H9 (cell line): ENCODE results near the gene SMU1. TPM values are rescaled to one million over a fixed set of nuclear protein-coding genes. Genes with fewer than 3 reads are reported as not detected.

Experiments
- DNase-seq: peaks from one replicate; pipeline ENCODE4 v3.0.0-alpha.2; 2017
- H2AFZ ChIP-seq: one replicate; pipeline ENCODE4 v1.6.1; 2013; ENCODE audit warnings: mild to moderate bottlenecking, low read length, control low read depth, moderate library complexity
- H2AK5ac ChIP-seq: 2 replicates; pipeline ENCODE4 v1.6.1; 2013; ENCODE audit warnings: low read length, control low read depth, mixed read lengths; ENCODE audit not compliant: insufficient read length
- H2BK120ac ChIP-seq: one replicate; pipeline ENCODE4 v1.6.1; 2013; ENCODE audit warnings: low read depth, mild to moderate bottlenecking, low read length, control low read depth, inconsistent platforms; ENCODE audit not compliant: poor library complexity, severe bottlenecking
- H2BK12ac ChIP-seq: 2 replicates; pipeline ENCODE4 v1.6.1; 2013; ENCODE audit warnings: low read length, control low read depth, mixed read lengths, low read depth; ENCODE audit not compliant: insufficient read length
- H2BK15ac ChIP-seq: 2 replicates; pipeline ENCODE4 v1.6.1; 2013; ENCODE audit warnings: low read depth, low read length, control low read depth
- H2BK20ac ChIP-seq: one replicate; pipeline ENCODE4 v1.6.1; 2013; ENCODE audit warnings: low read depth, mild to moderate bottlenecking, low read length, control low read depth, inconsistent platforms; ENCODE audit not compliant: poor library complexity, severe bottlenecking
- H2BK5ac ChIP-seq: 2 replicates; pipeline ENCODE4 v1.6.1; 2013; ENCODE audit warnings: low read length, control low read depth, mixed read lengths; ENCODE audit not compliant: insufficient read length
- H3K14ac ChIP-seq: 2 replicates; pipeline ENCODE4 v1.6.1; 2013; ENCODE audit warnings: low read length, control low read depth; ENCODE audit not compliant: insufficient read depth
- H3K18ac ChIP-seq: 2 replicates; pipeline ENCODE4 v1.6.1; 2013; ENCODE audit warnings: low read depth, mild to moderate bottlenecking, mixed read lengths, low read length, control low read depth; ENCODE audit not compliant: insufficient read length
- H3K23ac ChIP-seq: 2 replicates; pipeline ENCODE4 v1.6.1; 2013; ENCODE audit warnings: low read length, control low read depth, mixed read lengths, low read depth; ENCODE audit not compliant: insufficient read length
- H3K23me2 ChIP-seq: 2 replicates; pipeline ENCODE4 v1.6.1; 2013; ENCODE audit warnings: low read depth, mild to moderate bottlenecking, mixed read lengths, low read length, control low read depth; ENCODE audit not compliant: insufficient read length, poor library complexity, severe bottlenecking
- H3K27ac ChIP-seq: 2 replicates; pipeline ENCODE4 v1.5.1; 2013; ENCODE audit warnings: low read length, control low read depth, mixed read lengths, low read depth; ENCODE audit not compliant: insufficient read length
- H3K27me3 ChIP-seq: 2 replicates; pipeline ENCODE4 v1.6.1; 2013; ENCODE audit warnings: low read length, control low read depth, inconsistent platforms; ENCODE audit not compliant: insufficient read depth
- H3K4ac ChIP-seq: 2 replicates; pipeline ENCODE4 v1.6.1; 2013; ENCODE audit warnings: low read depth, mild to moderate bottlenecking, control low read depth, inconsistent platforms, low read length, moderate library complexity
- H3K4me1 ChIP-seq: 2 replicates; pipeline ENCODE4 v1.6.1; 2013; ENCODE audit warnings: low read length, control low read depth, inconsistent platforms; ENCODE audit not compliant: insufficient read depth
- H3K4me2 ChIP-seq: 2 replicates; pipeline ENCODE4 v1.6.1; 2013; ENCODE audit warnings: low read length, control low read depth, mixed read lengths; ENCODE audit not compliant: insufficient read length, insufficient read depth
- H3K56ac ChIP-seq: 2 replicates; pipeline ENCODE4 v1.6.1; 2013; ENCODE audit warnings: low read depth, mild to moderate bottlenecking, mixed read lengths, low read length, control low read depth; ENCODE audit not compliant: insufficient read length
- H3K79me1 ChIP-seq: 2 replicates; pipeline ENCODE4 v1.6.1; 2013; ENCODE audit warnings: low read depth, mild to moderate bottlenecking, moderate library complexity, low read length, control low read depth, inconsistent platforms; ENCODE audit not compliant: insufficient read depth, poor library complexity, severe bottlenecking
- H3K79me2 ChIP-seq: 2 replicates; pipeline ENCODE4 v1.6.1; 2013; ENCODE audit warnings: low read length, control low read depth, inconsistent platforms; ENCODE audit not compliant: insufficient read depth
- H3K9ac ChIP-seq: 2 replicates; pipeline ENCODE4 v1.6.1; 2013; ENCODE audit warnings: low read length, control low read depth, mixed read lengths; ENCODE audit not compliant: insufficient read length; ENCODE audit errors: extremely low read depth
- H3K9me3 ChIP-seq: one replicate; pipeline ENCODE4 v1.6.1; 2013; ENCODE audit warnings: low read depth, low read length, inconsistent platforms; ENCODE audit not compliant: control insufficient read depth
- H3T11ph ChIP-seq: one replicate; pipeline ENCODE4 v1.6.1; 2013; ENCODE audit warnings: mild to moderate bottlenecking, low read length, control low read depth, inconsistent platforms
- H4K20me1 ChIP-seq: one replicate; pipeline ENCODE4 v1.6.1; 2013; ENCODE audit not compliant: control insufficient read depth, insufficient read length, insufficient read depth
- H4K5ac ChIP-seq: 2 replicates; pipeline ENCODE4 v1.6.1; 2013; ENCODE audit warnings: low read depth, mild to moderate bottlenecking, mixed read lengths, low read length, control low read depth; ENCODE audit not compliant: insufficient read length
- H4K8ac ChIP-seq: replicated peaks from 2 replicates; pipeline ENCODE4 v1.6.1; 2013; ENCODE audit warnings: low read length, control low read depth, mixed read lengths, low read depth; ENCODE audit not compliant: insufficient read length
- H4K91ac ChIP-seq: 2 replicates; pipeline ENCODE4 v1.6.1; 2013; ENCODE audit warnings: low read depth, mild to moderate bottlenecking, moderate library complexity, mixed read lengths, low read length, control low read depth; ENCODE audit not compliant: insufficient read length
- H3K27ac Mint-ChIP-seq, 3 experiments: 2 replicates in 2 of 3; 3 replicates in 1 of 3; pipeline ENCODE4 v1.8.0; 2020 to 2021; ENCODE audit warnings: mixed read lengths in 3 of 3, mild to moderate bottlenecking in 1 of 3, moderate library complexity in 1 of 3
- H3K27me3 Mint-ChIP-seq: 2 replicates; pipeline ENCODE4 v1.8.0; 2021; ENCODE audit warnings: low read depth, mild to moderate bottlenecking, moderate library complexity, mixed read lengths
- H3K36me3 Mint-ChIP-seq, 3 experiments: 2 replicates in 2 of 3; 3 replicates in 1 of 3; pipeline ENCODE4 v1.8.0; 2020 to 2021; ENCODE audit warnings: low read depth in 3 of 3, mixed read lengths in 3 of 3; ENCODE audit not compliant: insufficient read depth in 1 of 3
- H3K4me1 Mint-ChIP-seq, 2 experiments: 2 replicates each; pipeline ENCODE4 v1.8.0; 2020; ENCODE audit warnings: mixed read lengths in 2 of 2
- H3K4me3 Mint-ChIP-seq, 2 experiments: 2 replicates in 1 of 2; 3 replicates in 1 of 2; pipeline ENCODE4 v1.8.0; 2020 to 2021; ENCODE audit warnings: mild to moderate bottlenecking in 2 of 2, mixed read lengths in 2 of 2, moderate library complexity in 1 of 2
- H3K9me3 Mint-ChIP-seq, 2 experiments: 2 replicates in 1 of 2; 3 replicates in 1 of 2; pipeline ENCODE4 v1.8.0; 2020; ENCODE audit warnings: mild to moderate bottlenecking in 2 of 2, mixed read lengths in 2 of 2, moderate library complexity in 1 of 2
- CTCF ChIP-seq: fragments of 200-600 bp; sonication (generic); conservative IDR thresholded peaks from 3 replicates; pipeline ENCODE4 v1.8.0; 2021; ENCODE audit warnings: antibody characterized with exemption, mild to moderate bottlenecking
- WGBS: extraction: QIAGEN DNeasy Blood & Tissue Kit; methylation state at CpG from one replicate; pipeline ENCODE4 v1.1.7; 2013; ENCODE audit warnings: missing lambda C conversion rate, low lambda C conversion rate, mixed read lengths; ENCODE audit not compliant: insufficient read length; ENCODE audit errors: extremely low coverage; 5-methylcytosine and 5-hydroxymethylcytosine counted together
- total RNA-seq: library from RNA; stranded (reverse); gene quantifications from 2 replicates; pipeline ENCODE4 v1.2.1, GENCODE V29; 2021

The SMU1 gene
- total RNA-seq, 1 experiment from 2014 or later: 26.9 TPM

- Histone ChIP-seq H3K4me1 (no peaks in the 10 kb centered on the region), H3K9ac (no peak overlapping the region), H3K9me3 (no peaks in the 10 kb centered on the region), H3K4ac (no peak overlapping the region), H4K91ac (no peak overlapping the region), H3K27ac (no peak overlapping the region), H3K14ac (no peak overlapping the region), H3K4me2 (no peak overlapping the region), H3K23me2 (peaks cover 1% of the 10 kb centered on the region), H4K20me1 (no peaks in the 10 kb centered on the region), H4K5ac (no peak overlapping the region), H2BK5ac (no peak overlapping the region), H2AK5ac (no peak overlapping the region), H3K56ac (no peak overlapping the region), H2AFZ (no peak overlapping the region), H2BK20ac (no peak overlapping the region), H3K23ac (no peak overlapping the region), H4K8ac (no peak overlapping the region), H2BK12ac (no peak overlapping the region), H3K79me1 (peaks cover 3% of the 10 kb centered on the region), H3K27me3 (no peaks in the 10 kb centered on the region), H2BK120ac (no peak overlapping the region), H2BK15ac (no peak overlapping the region), H3K79me2 (peaks cover 24% of the 10 kb centered on the region; the same call in 1 of the 2 replicates), H3K18ac (no peak overlapping the region), H3T11ph (no peak overlapping the region)
- no CpG with 5 or more reads among the region's 4 CpGs for WGBS
- Mint-ChIP-seq H3K27me3 (no peaks in the 10 kb centered on the region), H3K9me3 (no peaks in the 10 kb centered on the region), H3K4me1 (peaks cover 10 to 15% of the 10 kb centered on the region in 2 experiments), H3K27ac (no peak overlapping the region), H3K4me3 (no peak overlapping the region), H3K36me3 (peaks cover 43 to 85% (median 83%) of the 10 kb centered on the region in 3 experiments)
- no peak for DNase-seq
- no peak for TF ChIP-seq CTCF
These were observed 47.2 kb downstream of the SMU1 start for GRCh38 chr9:33029231-33029786.
